ENCODE data around the gene CRY1.

The CRY1 gene

GRCh38 chr12:106994579-106995220, 98.6 kb downstream of the CRY1 start:
- no peak overlapping the region for H3K4me3 Mint-ChIP-seq
- no peak overlapping the region for H3K27ac Mint-ChIP-seq
- H3K9me3 Mint-ChIP-seq: no peaks in the 10 kb centered on the region
- H3K36me3 Mint-ChIP-seq (ENCODE audit: low read depth): peaks cover 12% of the 10 kb centered on the region
- intact Hi-C loops (cut with micrococcal nuclease): no loop called here
- no peaks in the 10 kb centered on the region for H3K4me1 Mint-ChIP-seq (ENCODE audit: low read depth)
- H3K27me3 Mint-ChIP-seq: no peaks in the 10 kb centered on the region

- Mint-ChIP-seq H3K4me1 (ENCODE audit: low read depth) (peaks cover 21% of the 10 kb centered on the region), H3K27ac (no peak overlapping the region), H3K27me3 (peaks cover 8% of the 10 kb centered on the region), H3K36me3 (ENCODE audit: low read depth) (peaks cover 19% of the 10 kb centered on the region), H3K4me3 (no peak overlapping the region), H3K9me3 (no peaks in the 10 kb centered on the region)
- intact Hi-C loops (cut with micrococcal nuclease): loop anchor here (2.0 kb wide), 1 partner anchor 105 kb away; the partner anchor contains the start of gene CRY1
Observed at GRCh38 chr12:106987846-106988245, 105.5 kb downstream of the CRY1 start.

- Mint-ChIP-seq H3K27me3 (peaks cover 8% of the 10 kb centered on the region), H3K9me3 (no peaks in the 10 kb centered on the region), H3K4me1 (ENCODE audit: low read depth) (peaks cover 21% of the 10 kb centered on the region), H3K36me3 (ENCODE audit: low read depth) (peaks cover 19% of the 10 kb centered on the region), H3K4me3 (peak within 1 kb of the TSS; percentile 92), H3K27ac (peak within 1 kb of the TSS; percentile 84)
- intact Hi-C loops (cut with micrococcal nuclease): loop anchor here (2.0 kb wide), 1 partner anchor 106 kb away; the partner anchor contains the start of gene CRY1
Observed at GRCh38 chr12:106986625-106987389, 106.5 kb downstream of the CRY1 start, which contains the start of gene MTERF2. TSS of gene MTERF2 (minus strand) at chr12:106987146. CDS start at chr12:106978714, 8,432 bp downstream.

- Mint-ChIP-seq H3K27me3 (peaks cover 8% of the 10 kb centered on the region), H3K27ac (peak overlapping the region; percentile 84), H3K9me3 (no peaks in the 10 kb centered on the region), H3K4me3 (peak overlapping the region; percentile 92), H3K36me3 (ENCODE audit: low read depth) (peaks cover 19% of the 10 kb centered on the region), H3K4me1 (ENCODE audit: low read depth) (peaks cover 21% of the 10 kb centered on the region)
- intact Hi-C loops (cut with micrococcal nuclease): loop anchor here (2.0 kb wide), 1 partner anchor 107 kb away; the partner anchor contains the start of gene CRY1
Observed at GRCh38 chr12:106986135-106986534, 107.2 kb downstream of the CRY1 start.

GRCh38 chr12:106985479-106985878, 107.9 kb downstream of the CRY1 start:
- Mint-ChIP-seq H3K27me3 (peaks cover 8% of the 10 kb centered on the region), H3K4me3 (no peak overlapping the region), H3K4me1 (ENCODE audit: low read depth) (peaks cover 21% of the 10 kb centered on the region), H3K9me3 (no peaks in the 10 kb centered on the region), H3K27ac (no peak overlapping the region), H3K36me3 (ENCODE audit: low read depth) (peaks cover 19% of the 10 kb centered on the region)
- intact Hi-C loops (cut with micrococcal nuclease): no loop called here

- no peaks in the 10 kb centered on the region for H3K9me3 Mint-ChIP-seq
- H3K27ac Mint-ChIP-seq: no peak overlapping the region
- intact Hi-C loops (cut with micrococcal nuclease): no loop called here
- peaks cover 21% of the 10 kb centered on the region for H3K4me1 Mint-ChIP-seq (ENCODE audit: low read depth)
- H3K27me3 Mint-ChIP-seq: peaks cover 8% of the 10 kb centered on the region
- peaks cover 19% of the 10 kb centered on the region for H3K36me3 Mint-ChIP-seq (ENCODE audit: low read depth)
- H3K4me3 Mint-ChIP-seq: no peak overlapping the region
Observed at GRCh38 chr12:106984588-106985137, 108.7 kb downstream of the CRY1 start.

GRCh38 chr12:106982229-106982628, 111.1 kb downstream of the CRY1 start:
- no peak overlapping the region for H3K27ac Mint-ChIP-seq
- H3K4me1 Mint-ChIP-seq (ENCODE audit: low read depth): peaks cover 15% of the 10 kb centered on the region
- H3K36me3 Mint-ChIP-seq (ENCODE audit: low read depth): peaks cover 25% of the 10 kb centered on the region
- H3K9me3 Mint-ChIP-seq: no peaks in the 10 kb centered on the region
- intact Hi-C loops (cut with micrococcal nuclease): no loop called here
- no peak overlapping the region for H3K4me3 Mint-ChIP-seq
- peaks cover 3% of the 10 kb centered on the region for H3K27me3 Mint-ChIP-seq

GRCh38 chr12:106981788-106982187, 111.6 kb downstream of the CRY1 start:
- intact Hi-C loops (cut with micrococcal nuclease): no loop called here
- Mint-ChIP-seq H3K9me3 (no peaks in the 10 kb centered on the region), H3K27ac (no peak overlapping the region)

GRCh38 chr12:106980944-106981343, 112.4 kb downstream of the CRY1 start:
- Mint-ChIP-seq H3K27me3 (peaks cover 3% of the 10 kb centered on the region), H3K27ac (no peak overlapping the region), H3K4me3 (no peak overlapping the region), H3K36me3 (ENCODE audit: low read depth) (peaks cover 25% of the 10 kb centered on the region), H3K4me1 (ENCODE audit: low read depth) (peaks cover 7% of the 10 kb centered on the region), H3K9me3 (no peaks in the 10 kb centered on the region)
- intact Hi-C loops (cut with micrococcal nuclease): no loop called here

More at GRCh38 chr12:106981788-106982187, 111.6 kb downstream of the CRY1 start:
- Mint-ChIP-seq H3K4me1 (ENCODE audit: low read depth) (peaks cover 15% of the 10 kb centered on the region), H3K27me3 (peaks cover 3% of the 10 kb centered on the region), H3K4me3 (no peak overlapping the region), H3K36me3 (ENCODE audit: low read depth) (peaks cover 25% of the 10 kb centered on the region)

- H3K4me1 Mint-ChIP-seq (ENCODE audit: low read depth): no peaks in the 10 kb centered on the region
- no peaks in the 10 kb centered on the region for H3K27me3 Mint-ChIP-seq
- intact Hi-C loops (cut with micrococcal nuclease): no loop called here
- no peak overlapping the region for H3K27ac Mint-ChIP-seq
- H3K4me3 Mint-ChIP-seq: no peak overlapping the region
- H3K36me3 Mint-ChIP-seq (ENCODE audit: low read depth): peaks cover 6% of the 10 kb centered on the region
- no peaks in the 10 kb centered on the region for H3K9me3 Mint-ChIP-seq
Observed at GRCh38 chr12:106978035-106978800, 115.1 kb downstream of the CRY1 start.

- no peaks in the 10 kb centered on the region for H3K4me1 Mint-ChIP-seq (ENCODE audit: low read depth)
- H3K27ac Mint-ChIP-seq: no peak overlapping the region
- intact Hi-C loops (cut with micrococcal nuclease): no loop called here
- peaks cover 6% of the 10 kb centered on the region for H3K36me3 Mint-ChIP-seq (ENCODE audit: low read depth)
- H3K4me3 Mint-ChIP-seq: no peak overlapping the region
- no peaks in the 10 kb centered on the region for H3K27me3 Mint-ChIP-seq
- H3K9me3 Mint-ChIP-seq: no peaks in the 10 kb centered on the region
Observed at GRCh38 chr12:106976668-106977067, 116.7 kb downstream of the CRY1 start.

GRCh38 chr12:106975993-106976658, 117.2 kb downstream of the CRY1 start:
- Mint-ChIP-seq H3K4me3 (no peak overlapping the region), H3K9me3 (no peaks in the 10 kb centered on the region), H3K27ac (no peak overlapping the region), H3K36me3 (ENCODE audit: low read depth) (peaks cover 8% of the 10 kb centered on the region), H3K4me1 (ENCODE audit: low read depth) (no peaks in the 10 kb centered on the region), H3K27me3 (no peaks in the 10 kb centered on the region)
- intact Hi-C loops (cut with micrococcal nuclease): no loop called here

GRCh38 chr12:106975098-106975497, 118.3 kb downstream of the CRY1 start:
- H3K36me3 Mint-ChIP-seq (ENCODE audit: low read depth): peaks cover 12% of the 10 kb centered on the region
- no peak overlapping the region for H3K27ac Mint-ChIP-seq
- no peaks in the 10 kb centered on the region for H3K27me3 Mint-ChIP-seq
- no peaks in the 10 kb centered on the region for H3K4me1 Mint-ChIP-seq (ENCODE audit: low read depth)
- no peak overlapping the region for H3K4me3 Mint-ChIP-seq
- H3K9me3 Mint-ChIP-seq: no peaks in the 10 kb centered on the region
- intact Hi-C loops (cut with micrococcal nuclease): no loop called here

All from dendritic cell treated with granulocyte-macrophage colony-stimulating factor and Interleukin-4, amounts not matched to agents 40 ng/mL and 50 ng/mL, for 4 days (primary cell).